ENCODE results near the gene DPY19L1.
"Not testable (repeated sequence)": the region's sequence is repeated elsewhere in the genome, so short reads cannot be mapped to it uniquely, and the experiment has no call there.

The DPY19L1 gene

GRCh38 chr7:35047263-35047911 is 10.1 kb upstream of the DPY19L1 start:
- not testable (repeated sequence) for H2AFZ ChIP-seq (ENCODE audit: low read depth, low read length); H2BK12ac ChIP-seq (ENCODE audit: low read length in 2 of 2); H3K4me1 ChIP-seq (ENCODE audit: control insufficient read depth, insufficient read depth, low read depth, low read length); H3K18ac ChIP-seq (ENCODE audit: low read depth in 1 of 2, low read length in 2 of 2); H4K8ac ChIP-seq (ENCODE audit: low read length); H3K4me2 ChIP-seq (ENCODE audit: low read length, poor library complexity, severe bottlenecking); H3K4ac ChIP-seq (ENCODE audit: low read depth in 1 of 2, low read length in 2 of 2); H2BK5ac ChIP-seq (ENCODE audit: low read depth, low read length, poor library complexity, severe bottlenecking); H3K9me3 ChIP-seq (ENCODE audit: control insufficient read depth, low read length); H2BK15ac ChIP-seq (ENCODE audit: low read depth, poor library complexity, severe bottlenecking); H3K14ac ChIP-seq (ENCODE audit: low read length in 2 of 2); H4K91ac ChIP-seq (ENCODE audit: low read length); H3K79me1 ChIP-seq (replicated peaks; ENCODE audit: low read length, poor library complexity, severe bottlenecking); H3K27ac ChIP-seq (ENCODE audit: low read length, poor library complexity, severe bottlenecking); H3K4me3 ChIP-seq (ENCODE audit: insufficient read depth in 1 of 2, low read depth in 1 of 2, low read length in 2 of 2); H3K9ac ChIP-seq (ENCODE audit: low read length); H3K36me3 ChIP-seq (ENCODE audit: control insufficient read depth in 1 of 2, insufficient read depth in 2 of 2, low read depth in 1 of 2, low read length in 2 of 2); H3K27me3 ChIP-seq (ENCODE audit: control insufficient read depth in 1 of 2, insufficient read depth in 1 of 2, low read length in 2 of 2); DNase-seq; H2AK5ac ChIP-seq (ENCODE audit: low read length, severe bottlenecking); H3K23ac ChIP-seq (ENCODE audit: low read length in 2 of 2); H2BK120ac ChIP-seq (ENCODE audit: low read depth, low read length)
- 79% methylated on average over 1 of the region's 3 CpGs for WGBS

DNA sequence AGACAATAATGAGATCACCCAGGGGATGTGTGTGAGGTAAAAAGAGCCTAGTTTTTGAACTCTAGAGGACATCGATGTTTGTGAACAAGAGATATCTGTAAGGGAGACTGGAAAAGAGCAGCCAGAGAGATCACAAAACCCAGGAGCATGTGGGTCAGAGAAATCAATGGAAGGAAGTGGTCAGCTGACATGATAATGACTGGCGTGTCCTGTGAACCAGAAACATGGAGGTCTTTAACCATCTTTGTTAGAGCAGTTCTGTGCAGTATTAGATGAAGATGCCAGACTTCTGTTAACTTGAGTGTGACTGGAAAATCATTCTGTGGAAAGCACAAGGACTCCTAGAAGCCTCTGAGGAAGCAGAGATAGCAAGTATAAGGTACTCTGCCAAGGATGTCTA is 6.0 kb upstream of the DPY19L1 start:
- H3K14ac ChIP-seq (ENCODE audit: low read length in 2 of 2); H2AFZ ChIP-seq (ENCODE audit: low read depth, low read length); H3K79me1 ChIP-seq (replicated peaks; ENCODE audit: low read length, poor library complexity, severe bottlenecking); H3K23ac ChIP-seq (ENCODE audit: low read length in 2 of 2); H4K91ac ChIP-seq (ENCODE audit: low read length); DNase-seq; H3K9me3 ChIP-seq (ENCODE audit: control insufficient read depth, low read length); H3K18ac ChIP-seq (ENCODE audit: low read depth in 1 of 2, low read length in 2 of 2); H3K36me3 ChIP-seq (ENCODE audit: control insufficient read depth in 1 of 2, insufficient read depth in 2 of 2, low read depth in 1 of 2, low read length in 2 of 2); H2BK12ac ChIP-seq (ENCODE audit: low read length in 2 of 2); H3K4me2 ChIP-seq (ENCODE audit: low read length, poor library complexity, severe bottlenecking); H3K9ac ChIP-seq (ENCODE audit: low read length); H3K4me1 ChIP-seq (ENCODE audit: control insufficient read depth, insufficient read depth, low read depth, low read length); H3K27ac ChIP-seq (ENCODE audit: low read length, poor library complexity, severe bottlenecking); H2BK120ac ChIP-seq (ENCODE audit: low read depth, low read length); H2BK5ac ChIP-seq (ENCODE audit: low read depth, low read length, poor library complexity, severe bottlenecking); H4K8ac ChIP-seq (ENCODE audit: low read length); H2AK5ac ChIP-seq (ENCODE audit: low read length, severe bottlenecking); H3K4ac ChIP-seq (ENCODE audit: low read depth in 1 of 2, low read length in 2 of 2); H2BK15ac ChIP-seq (ENCODE audit: low read depth, poor library complexity, severe bottlenecking); H3K4me3 ChIP-seq (ENCODE audit: insufficient read depth in 1 of 2, low read depth in 1 of 2, low read length in 2 of 2): not testable (repeated sequence)
- H3K27me3 ChIP-seq (ENCODE audit: control insufficient read depth in 1 of 2, insufficient read depth in 1 of 2, low read length in 2 of 2) = peaks cover 0 to 15% of the 10 kb centered on the region in 2 experiments
- WGBS = 93% methylated on average over 2 of the region's 2 CpGs

DNA sequence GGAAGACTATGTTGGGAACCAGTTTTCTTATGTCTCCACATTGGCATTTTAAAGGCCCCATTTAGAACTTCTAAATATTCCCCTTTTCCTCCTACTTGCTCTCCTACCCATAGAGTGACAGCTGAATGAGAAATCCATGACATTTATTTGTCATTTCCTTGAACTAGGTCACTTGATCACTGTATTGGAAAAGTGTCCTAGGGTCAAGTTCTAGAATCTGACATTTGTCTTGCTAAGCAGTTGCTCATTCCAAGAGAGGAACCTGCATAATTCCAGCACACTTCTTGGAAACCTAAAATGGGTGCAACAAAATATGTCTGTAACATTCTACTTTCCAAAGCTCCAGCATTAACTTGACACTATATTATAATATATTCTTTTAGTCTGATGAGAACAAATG is 3.6 kb upstream of the DPY19L1 start:
- Histone ChIP-seq H2BK120ac (ENCODE audit: low read depth, low read length) (no peak overlapping the region), H3K23ac (ENCODE audit: low read length in 2 of 2) (no peak overlapping the region), H3K4me2 (ENCODE audit: low read length, poor library complexity, severe bottlenecking) (no peak overlapping the region), H3K4me1 (ENCODE audit: control insufficient read depth, insufficient read depth, low read depth, low read length) (no peaks in the 10 kb centered on the region), H4K8ac (ENCODE audit: low read length) (no peak overlapping the region), H3K14ac (ENCODE audit: low read length in 2 of 2) (no peak overlapping the region), H3K9me3 (ENCODE audit: control insufficient read depth, low read length) (no peaks in the 10 kb centered on the region), H3K27me3 (ENCODE audit: control insufficient read depth in 1 of 2, insufficient read depth in 1 of 2, low read length in 2 of 2) (peaks cover 0 to 15% of the 10 kb centered on the region in 2 experiments), H3K4ac (ENCODE audit: low read depth in 1 of 2, low read length in 2 of 2) (no peak overlapping the region), H2AFZ (ENCODE audit: low read depth, low read length) (no peak overlapping the region), H2BK5ac (ENCODE audit: low read depth, low read length, poor library complexity, severe bottlenecking) (no peak overlapping the region), H3K9ac (ENCODE audit: low read length) (no peak overlapping the region), H3K27ac (ENCODE audit: low read length, poor library complexity, severe bottlenecking) (no peak overlapping the region), H3K4me3 (ENCODE audit: insufficient read depth in 1 of 2, low read depth in 1 of 2, low read length in 2 of 2) (no peak overlapping the region), H2AK5ac (ENCODE audit: low read length, severe bottlenecking) (no peak overlapping the region), H3K18ac (ENCODE audit: low read depth in 1 of 2, low read length in 2 of 2) (no peak overlapping the region), H3K79me1 (replicated peaks; ENCODE audit: low read length, poor library complexity, severe bottlenecking) (no peaks in the 10 kb centered on the region), H3K36me3 (ENCODE audit: control insufficient read depth in 1 of 2, insufficient read depth in 2 of 2, low read depth in 1 of 2, low read length in 2 of 2) (no peaks in the 10 kb centered on the region), H4K91ac (ENCODE audit: low read length) (no peak overlapping the region), H2BK12ac (ENCODE audit: low read length in 2 of 2) (no peak overlapping the region), H2BK15ac (ENCODE audit: low read depth, poor library complexity, severe bottlenecking) (no peak overlapping the region)
- DNase-seq = no peak

GRCh38 chr7:35039343-35039742 is 2.1 kb upstream of the DPY19L1 start:
- no peaks in the 10 kb centered on the region for H3K9me3 ChIP-seq (ENCODE audit: control insufficient read depth, low read length)
- no peak overlapping the region for H4K91ac ChIP-seq (ENCODE audit: low read length)
- H3K79me1 ChIP-seq (replicated peaks; ENCODE audit: low read length, poor library complexity, severe bottlenecking) = no peaks in the 10 kb centered on the region
- H3K4me3 ChIP-seq (ENCODE audit: insufficient read depth in 1 of 2, low read depth in 1 of 2, low read length in 2 of 2) = no peak overlapping the region
- WGBS = 83% methylated on average over 4 of the region's 5 CpGs
- no peaks in the 10 kb centered on the region for H3K36me3 ChIP-seq (ENCODE audit: control insufficient read depth in 1 of 2, insufficient read depth in 2 of 2, low read depth in 1 of 2, low read length in 2 of 2)
- H3K14ac ChIP-seq (ENCODE audit: low read length in 2 of 2) = no peak overlapping the region
- H2AFZ ChIP-seq (ENCODE audit: low read depth, low read length) = no peak overlapping the region
- H3K23ac ChIP-seq (ENCODE audit: low read length in 2 of 2) = no peak overlapping the region
- H2BK12ac ChIP-seq (ENCODE audit: low read length in 2 of 2) = no peak overlapping the region
- H3K4me1 ChIP-seq (ENCODE audit: control insufficient read depth, insufficient read depth, low read depth, low read length) = peaks cover 1% of the 10 kb centered on the region
- no peak overlapping the region for H3K18ac ChIP-seq (ENCODE audit: low read depth in 1 of 2, low read length in 2 of 2)
- no peak overlapping the region for H3K4ac ChIP-seq (ENCODE audit: low read depth in 1 of 2, low read length in 2 of 2)
- no peak overlapping the region for H4K8ac ChIP-seq (ENCODE audit: low read length)
- no peak overlapping the region for H2BK120ac ChIP-seq (ENCODE audit: low read depth, low read length)
- peaks cover 0 to 15% of the 10 kb centered on the region in 2 experiments for H3K27me3 ChIP-seq (ENCODE audit: control insufficient read depth in 1 of 2, insufficient read depth in 1 of 2, low read length in 2 of 2)
- H3K4me2 ChIP-seq (ENCODE audit: low read length, poor library complexity, severe bottlenecking) = no peak overlapping the region
- H2AK5ac ChIP-seq (ENCODE audit: low read length, severe bottlenecking) = no peak overlapping the region
- no peak overlapping the region for H3K9ac ChIP-seq (ENCODE audit: low read length)
- H2BK5ac ChIP-seq (ENCODE audit: low read depth, low read length, poor library complexity, severe bottlenecking) = no peak overlapping the region
- no peak overlapping the region for H3K27ac ChIP-seq (ENCODE audit: low read length, poor library complexity, severe bottlenecking)
- H2BK15ac ChIP-seq (ENCODE audit: low read depth, poor library complexity, severe bottlenecking) = no peak overlapping the region
- no peak for DNase-seq

Measured in mesenchymal stem cell (in vitro differentiated cells and primary cell).